Measurements from ENCODE around the gene MRTFA. TPM values are rescaled to one million over a fixed set of nuclear protein-coding genes. Genes with fewer than 3 reads are reported as not detected.

Gene MRTFA
- total and polyA plus RNA-seq, 8 donors, result 11.1 to 706 (median 61.2) TPM

DNA sequence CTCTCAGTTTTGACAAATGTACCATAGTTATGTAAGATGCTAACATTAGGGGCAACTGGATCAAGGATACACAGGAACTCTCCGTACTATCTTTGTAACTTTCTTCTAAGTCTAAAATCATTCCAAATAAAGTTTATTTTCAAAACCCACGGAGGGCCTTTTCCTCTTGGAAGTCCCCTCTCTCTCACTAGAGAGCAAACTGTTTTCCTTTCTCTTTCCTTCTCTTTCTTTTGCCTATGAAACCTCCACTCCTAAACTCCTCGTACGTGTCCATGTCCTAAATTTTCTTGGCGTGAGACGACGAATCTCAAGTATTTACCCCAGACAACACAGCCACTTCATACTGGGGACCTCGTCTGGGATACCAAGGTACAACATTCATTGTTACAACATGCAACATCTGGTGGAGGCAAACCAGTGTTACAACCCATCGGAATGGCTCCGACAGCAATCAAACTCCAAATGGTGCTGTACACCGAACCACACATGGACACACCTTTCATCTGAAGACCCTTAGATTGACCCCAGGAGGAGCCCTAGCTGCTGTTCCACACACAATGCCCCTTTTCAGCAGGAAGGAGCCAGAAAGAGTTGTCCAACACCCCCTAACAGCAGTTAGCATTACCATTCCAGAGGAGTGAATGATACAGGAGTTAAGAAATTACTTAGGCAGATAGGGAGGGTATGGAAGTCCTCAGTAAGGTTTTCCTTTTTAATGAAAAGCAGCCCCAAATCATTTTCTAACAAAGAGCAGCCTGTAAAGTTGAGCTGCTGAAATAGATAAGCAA, 158.0 kb downstream of the MRTFA start:
- intact Hi-C loops (cut with DNase I; ENCODE audit: low total_unique reads), result no loop called here
- no peaks in the 10 kb centered on the region for H3K9me3 ChIP-seq
- 79 to 86% (median 84%) methylated on average over 11 of the region's 11 CpGs for WGBS, 5 donors
- H3K27me3 ChIP-seq, result no peaks in the 10 kb centered on the region
- TF ChIP-seq EP300 (IDR thresholded peaks at IDR 0.05), result no peak
- TF ChIP-seq POLR2A (IDR thresholded peaks at IDR 0.05), result no peak
- no peak for TF ChIP-seq POLR2AphosphoS5 (IDR thresholded peaks at IDR 0.05)
- peaks cover 11 to 67% (median 18%) of the 10 kb centered on the region in 4 donors for H3K4me1 ChIP-seq
- H3K4me3 ChIP-seq, result no peak overlapping the region
- H3K27ac ChIP-seq, result peak overlapping the region in 4 of 5 donors; percentile 11 to 60 (median 37)
- H3K36me3 ChIP-seq, result peaks cover 0 to 6% (median 0%) of the 10 kb centered on the region in 4 donors
- DNase-seq, result no peak

DNA sequence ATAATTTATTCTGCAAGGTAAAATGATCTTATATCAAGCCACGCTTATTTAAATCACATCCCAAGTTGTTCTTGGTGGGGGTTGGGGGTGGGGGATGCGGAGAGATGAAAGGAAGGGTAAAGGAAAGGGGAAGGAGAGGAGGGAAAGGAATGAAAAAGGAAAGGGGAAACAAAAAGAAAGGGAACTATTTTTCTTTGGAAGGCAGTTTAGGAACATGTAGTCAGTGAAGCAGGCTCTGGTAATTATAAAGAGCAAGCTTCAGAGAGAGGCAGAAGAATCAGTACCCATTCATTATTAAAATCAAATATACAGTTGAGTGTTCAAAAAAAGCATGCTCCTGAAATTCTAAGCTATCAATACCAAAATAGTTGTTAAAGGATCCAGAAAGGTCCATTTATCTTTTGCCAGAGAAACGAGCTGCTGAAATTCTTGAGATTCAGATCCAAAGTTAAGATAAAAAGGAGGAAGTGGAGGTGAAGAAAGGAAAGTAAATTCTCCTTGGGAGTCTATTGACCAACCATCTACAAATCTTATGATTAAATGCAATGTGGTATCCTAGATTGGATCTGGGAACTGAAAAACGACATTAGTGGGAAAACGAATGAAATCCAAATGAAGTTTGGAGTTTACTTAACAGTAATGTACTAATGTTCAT, 158.7 kb downstream of the MRTFA start:
- Histone ChIP-seq H3K27me3 (no peaks in the 10 kb centered on the region), H3K4me1 (peaks cover 11 to 66% (median 18%) of the 10 kb centered on the region in 4 donors), H3K36me3 (peaks cover 0 to 6% (median 0%) of the 10 kb centered on the region in 4 donors), H3K27ac (peak overlapping the region in 3 of 5 donors; percentile 30 to 60 (median 44)), H3K4me3 (no peak overlapping the region), H3K9me3 (no peaks in the 10 kb centered on the region)
- DNase-seq, result no peak
- intact Hi-C loops (cut with DNase I; ENCODE audit: low total_unique reads), result no loop called here
- 40 to 54% (median 47%) methylated on average over 5 of the region's 5 CpGs for WGBS, 5 donors
- TF ChIP-seq, protein P1, sequence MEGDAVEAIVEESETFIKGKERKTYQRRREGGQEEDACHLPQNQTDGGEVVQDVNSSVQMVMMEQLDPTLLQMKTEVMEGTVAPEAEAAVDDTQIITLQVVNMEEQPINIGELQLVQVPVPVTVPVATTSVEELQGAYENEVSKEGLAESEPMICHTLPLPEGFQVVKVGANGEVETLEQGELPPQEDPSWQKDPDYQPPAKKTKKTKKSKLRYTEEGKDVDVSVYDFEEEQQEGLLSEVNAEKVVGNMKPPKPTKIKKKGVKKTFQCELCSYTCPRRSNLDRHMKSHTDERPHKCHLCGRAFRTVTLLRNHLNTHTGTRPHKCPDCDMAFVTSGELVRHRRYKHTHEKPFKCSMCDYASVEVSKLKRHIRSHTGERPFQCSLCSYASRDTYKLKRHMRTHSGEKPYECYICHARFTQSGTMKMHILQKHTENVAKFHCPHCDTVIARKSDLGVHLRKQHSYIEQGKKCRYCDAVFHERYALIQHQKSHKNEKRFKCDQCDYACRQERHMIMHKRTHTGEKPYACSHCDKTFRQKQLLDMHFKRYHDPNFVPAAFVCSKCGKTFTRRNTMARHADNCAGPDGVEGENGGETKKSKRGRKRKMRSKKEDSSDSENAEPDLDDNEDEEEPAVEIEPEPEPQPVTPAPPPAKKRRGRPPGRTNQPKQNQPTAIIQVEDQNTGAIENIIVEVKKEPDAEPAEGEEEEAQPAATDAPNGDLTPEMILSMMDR (IDR thresholded peaks at IDR 0.05), result no peak
- no peak for TF ChIP-seq POLR2AphosphoS5 (IDR thresholded peaks at IDR 0.05)

DNA sequence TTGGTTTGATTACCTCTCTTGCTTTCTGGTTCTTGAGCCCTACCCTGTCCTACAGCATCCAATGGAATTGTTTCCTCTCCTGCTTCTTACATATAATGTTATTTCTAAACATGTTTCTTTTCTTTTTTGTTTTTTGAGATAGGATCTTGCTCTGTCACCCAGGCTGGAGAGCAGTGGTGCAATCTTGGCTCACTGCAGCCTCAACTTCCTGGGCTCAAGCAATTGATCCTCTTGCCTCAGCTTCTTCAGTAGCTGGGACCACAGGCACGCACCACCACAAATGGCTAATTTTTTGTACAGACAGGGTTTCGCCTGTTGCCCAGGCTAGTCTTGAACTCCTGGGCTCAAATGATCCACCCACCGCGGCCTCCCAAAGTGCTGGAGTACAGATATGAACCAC, 160.2 kb downstream of the MRTFA start:
- Histone ChIP-seq H3K27me3 (no peaks in the 10 kb centered on the region), H3K36me3 (peaks cover 0 to 6% (median 0%) of the 10 kb centered on the region in 4 donors), H3K9me3 (no peaks in the 10 kb centered on the region), H3K4me3 (no peak overlapping the region), H3K4me1 (peaks cover 11 to 51% (median 21%) of the 10 kb centered on the region in 4 donors), H3K27ac (no peak overlapping the region)
- TF ChIP-seq POLR2A (IDR thresholded peaks at IDR 0.05), result no peak
- TF ChIP-seq, protein P1 (IDR thresholded peaks at IDR 0.05), result no peak
- no peak for TF ChIP-seq POLR2AphosphoS5 (IDR thresholded peaks at IDR 0.05)
- TF ChIP-seq EP300 (IDR thresholded peaks at IDR 0.05), result no peak
- intact Hi-C loops (cut with DNase I; ENCODE audit: low total_unique reads), result no loop called here
- DNase-seq, result no peak
- 82 to 99% (median 93%) methylated on average over 4 of the region's 4 CpGs for WGBS, 5 donors

DNA sequence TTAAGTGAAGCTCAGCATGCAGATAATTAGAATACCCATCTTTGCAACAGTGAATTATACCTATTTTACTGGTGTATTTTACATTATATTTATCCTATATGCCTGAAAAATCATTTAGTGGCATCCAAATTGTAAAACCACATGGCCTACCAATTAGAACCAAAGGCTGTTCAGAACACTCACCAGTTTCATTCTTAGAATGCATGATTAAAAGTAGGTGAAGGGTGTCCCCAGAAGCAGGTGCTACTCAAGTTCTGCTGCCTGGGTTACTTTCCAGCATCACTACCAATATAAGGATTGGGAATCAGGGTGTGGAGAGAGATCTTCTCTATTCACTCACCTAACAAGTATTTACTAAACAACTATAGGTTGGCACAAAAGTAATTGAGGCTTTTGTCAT, 162.8 kb downstream of the MRTFA start:
- Histone ChIP-seq H3K9me3 (no peaks in the 10 kb centered on the region), H3K27ac (no peak overlapping the region), H3K36me3 (peaks cover 0 to 6% (median 0%) of the 10 kb centered on the region in 4 donors), H3K4me1 (peaks cover 9 to 27% (median 18%) of the 10 kb centered on the region in 4 donors), H3K27me3 (no peaks in the 10 kb centered on the region), H3K4me3 (no peak overlapping the region)
- no peak for TF ChIP-seq POLR2A (IDR thresholded peaks at IDR 0.05)
- TF ChIP-seq, protein P1 (IDR thresholded peaks at IDR 0.05), result no peak
- no peak for DNase-seq
- intact Hi-C loops (cut with DNase I; ENCODE audit: low total_unique reads), result no loop called here
